Right lobe of liver (tissue), 6 donors: ENCODE measurements around the gene GATAD2B. TPM values are rescaled to one million over a fixed set of nuclear protein-coding genes. Genes with fewer than 3 reads are reported as not detected.

Experiments used
- ATAC-seq, 4 donors: fragments of 200-7000 bp; cut with Tn5 transposase; one replicate each; pipeline ENCODE4 v1.9.1; 2020; ENCODE audit warnings: mild to moderate bottlenecking in 4 of 4, moderate library complexity in 4 of 4
- DNase-seq, 3 donors: peaks; one replicate each; pipeline ENCODE4 v3.0.0-alpha.2; 2020
- H3K27ac ChIP-seq, 3 donors: fragments of 200-600 bp; one replicate each; pipeline ENCODE4 v1.8.0; 2022
- H3K27me3 ChIP-seq, 2 donors: fragments of 200-600 bp; one replicate each; pipeline ENCODE4 v1.8.0; 2022
- H3K36me3 ChIP-seq, 4 donors: fragments of 200-600 bp; sonication (generic) in 1 of 4; one replicate each; pipeline versions ENCODE4 v1.5.1 to v1.8.0; 2017 to 2022; ENCODE audit warnings: control low read depth in 1 of 4
- H3K4me1 ChIP-seq, 4 donors: fragments of 200-600 bp; sonication (generic) in 1 of 4; one replicate each; pipeline versions ENCODE4 v1.5.1 to v1.8.0; 2017 to 2022; ENCODE audit warnings: control low read depth in 1 of 4
- H3K4me3 ChIP-seq, 3 donors: fragments of 200-600 bp; one replicate each; pipeline ENCODE4 v1.8.0; 2022
- H3K9me3 ChIP-seq, 4 donors: fragments of 200-600 bp; sonication (generic) in 1 of 4; one replicate each; pipeline versions ENCODE4 v1.5.1 to v1.8.0; 2017 to 2022; ENCODE audit warnings: control low read depth in 1 of 4
- POLR2A ChIP-seq: fragments of 450-650 bp; IDR thresholded peaks from one replicate; pipeline ENCODE4 v1.6.1; 2017; ENCODE audit warnings: antibody characterized with exemption, mild to moderate bottlenecking
- WGBS: methylation state at CpG from one replicate; pipeline ENCODE4 v1.1.6; 2018; ENCODE audit warnings: low coverage, low lambda C conversion rate; ENCODE audit not compliant: insufficient coverage; ENCODE audit errors: missing lambda C conversion rate; 5-methylcytosine and 5-hydroxymethylcytosine counted together
- intact Hi-C, 2 donors: fragments of 100-400 bp; cut with DNase I; formaldehyde crosslinking; loops; one replicate each; pipeline versions ENCODE4 v1.11.2 to v1.14.1; 2022
- total RNA-seq, 6 experiments: library from RNA; depleted of rRNA in 2 of 6; stranded (reverse); fragments of >200 nt in 2 of 6; fragmentation: NEBNext Ultra II Directional in 3 of 6; extraction: Animal tissue kit (Norgen Biotek cat#: 25700) in 3 of 6; gene quantifications; one replicate each; pipeline versions ENCODE4 v1.1.0 to v1.2.4, GENCODE V29; 2016 to 2023
- TF ChIP-seq, protein P1 (sequence below), 4 donors: fragments of 200-600 bp in 3 of 4; fragments of 450-650 bp in 1 of 4; IDR thresholded peaks; one replicate each; pipeline versions ENCODE4 v1.5.1 to v1.8.0; 2016 to 2022; ENCODE audit warnings: antibody characterized with exemption in 4 of 4, mild to moderate bottlenecking in 2 of 4
- donor health status: DM: no; HTN: yes; CAD: no.
- donor health status: DM: no; HTN: no; CAD: no.
- donor health status: DM: no; HTN: no; CAD: no.
- donor health status: DM: no; HTN: yes; CAD: no.
- donor health status: DM: no; HTN: yes; CAD: no.

The GATAD2B gene
- total RNA-seq, 6 experiments from 2014 or later, result 9.8 to 20.3 (median 16.8) TPM

DNA sequence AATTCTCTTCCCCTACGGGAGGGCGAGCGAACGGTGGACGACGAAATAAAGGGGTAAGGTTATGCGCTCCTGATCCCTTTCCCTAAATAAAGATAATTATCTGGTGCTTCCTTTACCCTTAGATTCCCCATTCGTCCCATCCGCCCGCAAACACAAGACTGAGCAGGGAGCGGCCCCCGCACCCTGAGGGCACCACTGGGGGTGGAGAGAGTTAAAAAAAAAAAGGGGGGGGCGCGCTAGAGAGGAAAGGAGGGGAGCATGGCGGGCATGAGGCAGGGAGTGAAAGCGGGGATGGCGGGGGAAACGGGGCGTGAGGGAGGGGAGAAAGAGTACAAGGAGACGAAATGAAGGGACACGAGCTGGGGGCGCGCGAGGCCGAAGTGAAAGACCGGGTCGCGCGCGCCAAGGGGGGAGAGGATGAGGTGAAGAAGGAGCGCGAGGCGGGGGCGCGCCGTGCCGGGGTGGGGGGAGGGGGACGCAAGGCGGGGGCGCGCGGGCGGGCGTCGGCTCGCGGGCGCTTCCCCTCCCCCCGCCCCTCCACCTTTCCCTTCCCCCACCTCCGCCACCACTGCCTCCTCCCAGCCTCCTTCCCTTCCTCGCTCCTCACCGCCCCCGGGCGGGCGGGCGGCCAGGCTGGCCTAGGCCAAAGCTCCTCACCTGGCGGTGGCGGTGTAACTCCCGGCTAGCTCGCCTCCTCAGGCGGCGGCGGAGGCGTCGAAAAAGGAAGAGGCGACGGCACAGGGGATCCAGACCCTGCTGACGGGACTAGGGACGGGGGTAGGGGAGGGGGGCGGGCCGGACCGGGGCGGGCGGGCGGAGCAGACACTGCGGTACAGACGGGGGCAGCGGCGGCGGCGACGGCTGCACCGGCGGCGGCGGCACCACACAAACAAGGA, 448 bp downstream of the GATAD2B start:
- no peak for TF ChIP-seq POLR2A
- TF ChIP-seq, protein P1, sequence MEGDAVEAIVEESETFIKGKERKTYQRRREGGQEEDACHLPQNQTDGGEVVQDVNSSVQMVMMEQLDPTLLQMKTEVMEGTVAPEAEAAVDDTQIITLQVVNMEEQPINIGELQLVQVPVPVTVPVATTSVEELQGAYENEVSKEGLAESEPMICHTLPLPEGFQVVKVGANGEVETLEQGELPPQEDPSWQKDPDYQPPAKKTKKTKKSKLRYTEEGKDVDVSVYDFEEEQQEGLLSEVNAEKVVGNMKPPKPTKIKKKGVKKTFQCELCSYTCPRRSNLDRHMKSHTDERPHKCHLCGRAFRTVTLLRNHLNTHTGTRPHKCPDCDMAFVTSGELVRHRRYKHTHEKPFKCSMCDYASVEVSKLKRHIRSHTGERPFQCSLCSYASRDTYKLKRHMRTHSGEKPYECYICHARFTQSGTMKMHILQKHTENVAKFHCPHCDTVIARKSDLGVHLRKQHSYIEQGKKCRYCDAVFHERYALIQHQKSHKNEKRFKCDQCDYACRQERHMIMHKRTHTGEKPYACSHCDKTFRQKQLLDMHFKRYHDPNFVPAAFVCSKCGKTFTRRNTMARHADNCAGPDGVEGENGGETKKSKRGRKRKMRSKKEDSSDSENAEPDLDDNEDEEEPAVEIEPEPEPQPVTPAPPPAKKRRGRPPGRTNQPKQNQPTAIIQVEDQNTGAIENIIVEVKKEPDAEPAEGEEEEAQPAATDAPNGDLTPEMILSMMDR (IDR thresholded peaks at IDR 0.05), result peak in 1 of 4 donors; percentile 6
- Histone ChIP-seq H3K4me3 (peak overlapping the region; percentile 66 to 84 (median 72)), H3K27me3 (no peaks in the 10 kb centered on the region), H3K9me3 (no peaks in the 10 kb centered on the region), H3K36me3 (no peaks in the 10 kb centered on the region), H3K4me1 (peaks cover 0 to 24% (median 5%) of the 10 kb centered on the region in 4 donors), H3K27ac (peak overlapping the region; percentile 73)
- DNase-seq, result peak in 2 of 3 donors; percentile 60 to 76
- ATAC-seq, result peak; percentile 13 to 45 (median 34)
- 0% methylated on average over 30 of the region's 86 CpGs for WGBS
- intact Hi-C loops, result loop anchor here in 1 of 2 donors (10.0 kb wide), 1 partner anchor 128 kb away; no protein-coding TSS in a partner anchor

DNA sequence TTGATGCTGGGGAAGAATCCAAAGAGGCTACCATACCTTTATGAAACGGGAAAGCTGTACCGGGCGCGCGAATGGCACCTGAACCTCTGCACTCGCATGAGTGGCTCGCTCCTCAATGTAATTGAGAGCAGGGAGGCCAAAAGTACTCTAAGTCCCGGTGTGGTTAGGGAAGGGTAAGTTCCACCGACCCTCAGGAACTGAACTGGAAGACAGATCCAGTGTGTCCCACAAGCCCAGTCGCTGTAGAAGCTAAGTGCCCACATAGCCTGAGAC, 1.0 kb downstream of the GATAD2B start:
- no peak for ATAC-seq
- TF ChIP-seq, protein P1 (IDR thresholded peaks at IDR 0.05), result no peak
- no peak for TF ChIP-seq POLR2A
- Histone ChIP-seq H3K27ac (peak overlapping the region in 2 of 3 donors; percentile 73), H3K27me3 (no peaks in the 10 kb centered on the region), H3K4me3 (peak overlapping the region; percentile 66 to 84 (median 72)), H3K36me3 (no peaks in the 10 kb centered on the region), H3K4me1 (peaks cover 0 to 24% (median 5%) of the 10 kb centered on the region in 4 donors), H3K9me3 (no peaks in the 10 kb centered on the region)
- WGBS, result 0% methylated on average over 9 of the region's 10 CpGs
- intact Hi-C loops, result loop anchor here in 1 of 2 donors (10.0 kb wide), 1 partner anchor 127 kb away; no protein-coding TSS in a partner anchor
- DNase-seq, result peak in 1 of 3 donors; percentile 37

DNA sequence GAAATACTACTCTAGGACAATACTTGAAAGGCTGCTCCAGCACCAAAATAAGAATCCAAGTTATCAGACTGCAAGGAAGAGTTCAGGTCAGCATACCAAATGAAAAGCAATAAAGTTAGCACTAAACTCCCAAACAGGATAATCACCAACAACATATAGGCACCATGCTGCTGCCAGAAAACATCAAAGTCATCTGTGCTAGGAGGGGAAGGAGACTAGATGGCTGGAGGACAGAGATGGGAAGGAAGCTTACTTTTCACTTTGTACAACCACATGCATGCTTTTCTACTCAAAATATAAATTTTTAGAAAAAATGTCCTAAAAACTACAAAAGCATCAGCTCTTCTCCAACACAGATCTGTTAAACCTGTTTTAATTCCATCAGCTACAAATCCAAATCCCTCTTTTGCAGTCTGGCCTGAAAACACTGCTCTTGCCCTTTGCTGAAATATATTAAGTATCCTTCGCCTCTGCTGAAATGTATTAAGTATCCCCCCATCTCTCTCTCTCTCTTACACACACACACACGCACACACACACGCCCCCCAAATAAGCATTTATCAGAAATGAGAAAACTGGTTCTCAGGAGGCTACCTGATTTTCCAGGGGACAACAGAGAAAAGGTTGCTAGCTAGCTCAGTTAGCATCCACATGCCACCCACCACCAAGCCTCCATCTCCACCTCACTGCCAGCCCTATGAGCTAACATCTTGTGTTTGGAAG, 1.5 kb downstream of the GATAD2B start:
- whole genome bisulfite sequencing, result 14% methylated on average over 3 of the region's 3 CpGs
- Histone ChIP-seq H3K4me3 (peak overlapping the region; percentile 66 to 84 (median 72)), H3K27me3 (no peaks in the 10 kb centered on the region), H3K4me1 (peaks cover 0 to 24% (median 5%) of the 10 kb centered on the region in 4 donors), H3K36me3 (no peaks in the 10 kb centered on the region), H3K9me3 (no peaks in the 10 kb centered on the region), H3K27ac (peak overlapping the region in 1 of 3 donors; percentile 73)
- intact Hi-C loops, result loop anchor here in 1 of 2 donors (10.0 kb wide), 1 partner anchor 126 kb away; no protein-coding TSS in a partner anchor
- DNase-seq (no peak), ATAC-seq (no peak)
- TF ChIP-seq, protein P1 (IDR thresholded peaks at IDR 0.05), result no peak
- no peak for TF ChIP-seq POLR2A

DNA sequence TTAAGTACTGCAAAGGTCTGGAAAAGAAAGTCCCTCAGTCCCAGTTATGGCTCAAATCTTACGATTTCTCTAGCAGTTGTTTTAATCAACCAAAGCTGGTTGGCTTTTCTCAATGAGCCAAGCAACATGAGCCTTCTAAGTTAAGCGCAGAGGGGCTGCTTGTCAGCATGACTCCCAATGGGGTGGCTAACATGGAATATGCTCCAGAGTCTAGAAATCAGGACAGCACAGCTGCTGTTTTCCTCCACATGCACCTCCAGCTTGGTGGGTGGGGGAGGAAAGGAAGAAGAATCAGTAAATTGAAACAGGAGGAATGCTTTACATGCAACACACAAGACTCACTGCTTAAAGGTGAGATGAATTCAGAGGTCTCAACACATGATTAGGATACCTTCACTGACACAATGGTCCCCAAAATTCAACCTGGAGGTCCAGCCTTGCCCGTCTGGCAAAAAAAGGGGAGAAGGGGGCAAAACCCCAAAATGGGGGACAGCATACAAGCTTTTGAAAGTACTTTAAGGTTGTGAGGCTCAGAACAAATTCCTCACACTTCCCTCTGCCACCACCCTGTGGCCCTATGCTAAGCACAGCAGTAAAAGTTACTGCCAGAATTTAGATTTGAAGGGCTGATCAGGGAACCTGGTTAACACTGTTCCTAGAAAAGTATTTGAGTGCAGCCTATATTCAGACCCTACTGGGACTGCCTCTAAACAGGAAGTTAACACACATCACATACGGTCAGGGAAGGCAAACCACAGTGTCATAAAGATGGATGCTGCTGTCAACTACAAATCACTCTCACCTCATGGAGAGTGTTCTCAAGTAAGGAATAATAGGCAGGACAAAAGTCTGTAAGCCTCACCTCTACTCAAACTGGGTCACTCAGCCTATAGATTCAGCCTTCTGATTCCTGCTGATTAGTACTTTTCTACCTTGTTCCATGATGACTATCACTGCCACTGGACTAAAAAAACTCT, 2.6 kb downstream of the GATAD2B start:
- Histone ChIP-seq H3K27me3 (no peaks in the 10 kb centered on the region), H3K36me3 (no peaks in the 10 kb centered on the region), H3K4me1 (peaks cover 0 to 24% (median 5%) of the 10 kb centered on the region in 4 donors), H3K27ac (no peak overlapping the region), H3K4me3 (no peak overlapping the region), H3K9me3 (no peaks in the 10 kb centered on the region)
- TF ChIP-seq, protein P1 (IDR thresholded peaks at IDR 0.05), result peak in 2 of 4 donors; percentile 9 to 19
- TF ChIP-seq POLR2A, result no peak
- WGBS, result 45% methylated on average over 4 of the region's 4 CpGs
- ATAC-seq (no peak), DNase-seq (peak in 1 of 3 donors; percentile 39)
- intact Hi-C loops, result loop anchor here in 1 of 2 donors (10.0 kb wide), 1 partner anchor 125 kb away; no protein-coding TSS in a partner anchor
